Pulmonary artery endothelial cell (primary cell): ENCODE measurements around the gene ZNF280A. TPM values are rescaled to one million over a fixed set of nuclear protein-coding genes. Genes with fewer than 3 reads are reported as not detected.
"Not testable (repeated sequence)": the region's sequence is repeated elsewhere in the genome, so short reads cannot be mapped to it uniquely, and the experiment has no call there.

Experiments
- DNase-seq: peaks from one replicate; pipeline ENCODE4 v3.0.0-alpha.2; 2011; ENCODE audit warnings: low read depth, low spot score
- total RNA-seq: library from RNA; depleted of rRNA; stranded (reverse); fragments of >200 nt; gene quantifications from 2 replicates; pipeline ENCODE4 v1.2.3, GENCODE V29; 2014

ZNF280A gene
- total RNA-seq, 1 donor from 2014 or later: not detected

- no peak for DNase-seq
Measured at GRCh38 chr22:22469527-22469926, 50.5 kb downstream of the ZNF280A start.

- DNase-seq: not testable (repeated sequence)
Measured at GRCh38 chr22:22468794-22469469, 51.1 kb downstream of the ZNF280A start.

- DNase-seq: no peak
Measured at GRCh38 chr22:22467112-22467511, 53.0 kb downstream of the ZNF280A start.

GRCh38 chr22:22465782-22466181 is 54.3 kb downstream of the ZNF280A start:
- no peak for DNase-seq

- DNase-seq: no peak
Measured at GRCh38 chr22:22465094-22465602, 54.9 kb downstream of the ZNF280A start.

GRCh38 chr22:22464541-22465054 is 55.5 kb downstream of the ZNF280A start:
- no peak for DNase-seq

GRCh38 chr22:22463855-22464540 is 56.1 kb downstream of the ZNF280A start:
- DNase-seq: no peak

Other genes with a start within 250 kb of the ZNF280A start
- gene ZNF280B, start 11.5 kb downstream of the ZNF280A start, total RNA-seq: 0.28 and 0.46 TPM in 2 replicates
- not detected in 2 replicates for gene PRAME, start 39.0 kb upstream of the ZNF280A start, total RNA-seq
- gene GGTLC2, start 124.3 kb upstream of the ZNF280A start, total RNA-seq: not detected in 2 replicates